HG03354 (cell line): ENCODE results near the gene LRRC4C.

Source experiments
- ATAC-seq: cut with Tn5 transposase; IDR thresholded peaks from one replicate; pipeline ENCODE4 v1.9.1; 2021; ENCODE audit warnings: mild to moderate bottlenecking; ENCODE audit not compliant: unreplicated experiment, poor library complexity, severe bottlenecking

The LRRC4C gene

DNA sequence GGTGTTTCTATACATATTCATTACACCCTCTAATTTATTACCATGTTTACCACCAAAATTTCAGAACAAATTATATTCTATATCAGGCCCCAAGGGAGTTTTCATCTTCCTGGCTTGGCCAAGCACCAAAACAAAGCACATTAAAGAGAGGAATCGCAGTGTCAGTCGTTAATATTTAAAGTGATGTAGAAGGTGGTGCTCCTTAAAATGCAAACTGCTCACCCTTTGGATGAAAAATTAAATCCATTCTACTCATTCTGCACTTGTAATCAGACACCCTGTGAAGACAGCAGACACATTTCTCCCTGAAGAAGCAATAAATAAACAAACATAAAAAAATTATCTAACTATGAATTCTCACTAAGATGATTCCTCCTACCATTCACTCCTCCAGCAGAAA lies 113.4 kb downstream of the LRRC4C start:
- ATAC-seq = no peak

DNA sequence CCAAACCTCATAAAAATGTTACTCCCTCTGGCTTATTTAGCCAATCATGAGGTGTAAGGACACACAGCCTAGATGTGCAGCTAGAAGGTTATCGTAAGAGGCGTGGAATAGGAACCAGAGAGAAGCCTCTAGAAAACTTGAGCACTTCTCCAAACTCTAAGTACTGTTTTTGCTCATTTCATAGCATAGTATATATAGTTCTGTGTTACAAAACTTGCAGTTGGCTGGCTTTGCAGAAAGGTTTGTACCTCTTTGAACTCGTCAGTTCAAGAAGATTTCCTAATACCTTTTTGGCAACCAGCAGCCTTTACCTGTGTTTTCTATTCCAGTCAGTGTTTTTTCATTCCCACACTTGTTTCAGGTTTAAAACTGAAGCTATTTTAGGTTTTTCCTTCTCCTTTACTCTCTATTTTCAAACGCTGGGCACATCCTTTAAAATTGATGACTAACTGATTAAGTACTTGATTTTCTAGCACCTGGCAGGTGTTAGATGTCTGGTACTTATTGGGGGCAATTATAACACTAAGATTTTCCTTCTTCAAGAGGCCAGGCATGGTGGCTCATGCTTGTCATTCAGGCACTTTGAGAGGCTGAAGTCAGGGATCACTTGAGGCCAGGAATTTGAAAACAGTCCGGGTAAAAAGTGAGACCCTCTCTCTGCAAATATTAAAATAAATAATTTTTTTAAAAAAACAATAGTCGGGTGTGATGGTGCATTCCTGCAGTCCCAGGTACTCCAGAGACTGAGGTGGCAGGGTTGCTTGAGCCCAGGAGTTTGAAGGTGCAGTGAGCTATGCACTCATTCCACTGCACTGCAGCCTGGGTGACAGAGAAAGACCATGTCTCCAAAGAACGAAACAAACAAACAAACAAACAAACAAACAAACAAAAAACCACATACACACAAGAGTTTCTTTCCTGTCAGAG lies 125.2 kb downstream of the LRRC4C start:
- ATAC-seq = no peak

DNA sequence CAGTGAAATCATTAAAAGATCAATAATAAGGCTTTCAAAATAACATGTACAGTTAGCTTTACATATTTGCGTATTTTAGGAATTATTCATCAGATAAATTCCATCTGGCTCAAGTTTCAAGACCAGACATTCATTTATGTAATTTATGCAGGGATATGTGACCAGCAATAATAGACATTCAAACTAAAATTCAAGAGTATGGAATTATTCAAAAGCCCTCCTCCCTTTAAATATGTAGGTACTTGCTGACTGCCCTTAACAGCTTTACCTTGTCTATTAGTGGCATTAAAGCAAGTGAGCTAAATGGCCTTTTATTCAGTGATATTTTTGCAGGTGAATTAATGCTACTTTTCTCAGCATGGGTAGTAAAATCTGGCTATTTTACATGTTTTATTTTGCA lies 126.1 kb downstream of the LRRC4C start:
- no peak for ATAC-seq

DNA sequence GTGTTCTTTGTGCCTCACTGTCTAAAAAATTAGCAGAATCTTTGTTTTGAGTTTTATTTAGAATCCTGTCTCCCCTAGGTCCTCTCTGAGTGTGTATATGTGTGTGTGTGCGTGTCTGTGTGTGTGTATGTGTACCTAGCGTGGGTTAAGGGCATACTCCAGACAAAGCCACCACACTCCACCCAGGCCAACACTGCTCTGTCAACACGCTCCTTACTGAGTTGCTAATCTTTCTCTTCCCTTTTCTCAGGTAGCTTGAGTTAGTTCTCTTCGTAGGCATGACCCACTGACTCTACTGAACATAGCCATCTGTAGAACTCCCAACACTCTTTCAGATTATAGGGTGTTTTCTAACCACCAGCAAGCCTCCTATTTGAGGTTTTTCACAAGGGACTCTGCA lies 131.1 kb downstream of the LRRC4C start:
- ATAC-seq = no peak

DNA sequence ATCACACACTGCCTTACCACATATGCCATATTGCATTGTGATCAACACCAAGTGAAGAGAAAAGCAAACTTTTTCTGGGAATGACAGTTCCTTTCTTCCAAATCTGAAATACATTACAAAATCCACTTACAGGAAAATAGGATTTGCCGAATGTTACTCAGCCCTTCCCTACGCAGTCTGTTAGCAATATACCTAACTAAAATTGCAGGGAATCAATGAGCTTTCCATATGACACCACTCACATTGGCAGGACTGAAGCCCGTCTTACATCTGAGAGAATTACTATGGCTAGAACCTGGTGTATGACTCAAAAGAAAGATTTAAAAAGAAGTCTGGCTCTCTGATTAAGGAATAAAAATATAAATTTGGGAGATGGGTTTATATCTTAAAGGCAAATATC lies 136.0 kb downstream of the LRRC4C start:
- no peak for ATAC-seq

DNA sequence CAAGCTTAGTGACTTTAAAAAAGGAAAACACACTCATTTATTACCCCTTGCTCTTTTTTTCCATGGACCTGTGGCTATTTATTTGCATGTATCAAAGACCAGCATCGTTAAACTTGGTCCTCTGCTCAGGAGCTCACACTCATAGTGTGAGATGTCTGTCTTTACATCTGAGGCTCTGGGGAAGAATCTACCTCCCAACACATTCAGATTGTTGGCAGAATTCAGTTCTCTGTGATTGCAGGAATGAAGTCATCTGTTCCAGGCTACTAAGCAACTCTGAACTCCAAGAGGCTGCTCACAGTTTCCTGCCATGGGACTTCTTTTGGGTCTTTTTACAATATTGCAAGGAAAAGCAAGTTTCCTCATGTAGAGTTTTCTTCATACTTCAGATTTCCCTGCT lies 138.8 kb downstream of the LRRC4C start:
- no peak for ATAC-seq

DNA sequence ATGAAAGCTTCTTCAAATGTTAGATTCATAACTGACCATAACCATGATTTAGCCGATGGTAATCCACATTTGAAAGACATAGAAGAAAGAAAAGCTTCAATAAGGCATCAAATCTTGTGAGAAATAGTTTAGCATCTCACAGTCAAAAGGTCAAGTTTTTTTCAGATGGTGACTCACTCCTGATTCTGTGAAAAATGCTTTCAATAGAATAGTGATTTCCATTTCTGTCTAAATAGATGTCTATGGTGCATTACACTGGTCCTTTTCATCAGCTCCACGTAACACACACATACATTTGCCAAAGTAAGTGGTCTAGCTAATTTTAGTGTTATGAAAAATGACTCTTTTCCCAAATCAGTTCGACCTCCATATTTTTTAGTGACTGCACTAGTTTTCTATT lies 139.2 kb downstream of the LRRC4C start:
- ATAC-seq = no peak

DNA sequence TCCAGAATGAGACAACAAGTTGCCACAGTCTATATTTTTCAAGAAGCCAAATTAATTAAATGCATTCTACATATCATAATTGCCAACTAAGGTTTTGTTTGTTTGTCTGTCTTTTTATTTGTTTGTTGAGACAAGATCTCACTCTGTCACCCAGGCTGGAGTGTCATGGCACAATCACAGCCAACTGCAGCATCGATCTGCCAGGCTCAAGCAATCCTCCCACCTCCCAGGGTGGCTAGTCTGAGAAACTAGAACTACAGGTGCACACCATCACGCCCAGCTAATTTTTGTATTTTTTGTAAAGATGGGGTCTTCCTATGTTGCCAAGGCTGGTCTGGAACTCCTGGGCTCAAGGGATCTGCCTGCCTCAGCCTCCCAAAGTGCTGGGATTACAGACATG lies 140.0 kb downstream of the LRRC4C start:
- ATAC-seq = no peak

DNA sequence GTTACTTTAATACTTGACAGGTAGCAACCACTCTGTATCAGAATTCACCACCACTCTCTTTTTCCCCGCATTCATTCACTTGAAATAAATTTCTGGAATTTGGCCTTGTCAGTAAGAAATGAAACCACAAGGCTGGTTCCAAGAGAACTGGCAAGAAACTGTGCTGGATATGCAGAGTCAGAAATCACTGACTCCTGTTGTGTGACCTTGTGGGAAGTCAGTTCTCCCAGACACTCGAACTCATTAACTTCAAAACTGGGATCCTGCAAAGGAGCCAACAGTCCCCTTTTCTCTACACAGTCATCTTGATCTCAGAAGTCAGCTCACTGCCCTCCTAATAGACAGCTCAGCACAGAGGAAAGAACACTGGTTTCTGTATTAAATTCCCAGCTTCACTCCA lies 142.7 kb downstream of the LRRC4C start:
- ATAC-seq = no peak

DNA sequence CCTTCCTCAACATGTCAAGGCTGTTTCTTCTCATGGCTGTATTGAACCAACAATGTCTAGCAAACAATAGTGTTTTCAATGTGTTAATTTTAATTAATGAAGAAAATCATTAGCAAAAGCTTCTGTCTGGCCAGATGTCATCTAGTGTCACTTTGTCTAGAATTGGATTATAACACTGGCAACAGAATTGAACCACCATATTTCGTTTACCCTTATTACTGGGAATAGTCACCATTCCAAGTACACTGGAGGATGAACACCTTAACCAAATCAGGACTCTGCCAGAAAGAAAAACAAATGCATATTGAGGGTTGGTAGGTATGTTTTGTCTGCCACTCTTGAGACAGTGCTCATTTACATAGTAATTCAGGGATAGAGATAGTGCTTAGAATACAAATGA lies 146.2 kb downstream of the LRRC4C start:
- ATAC-seq = no peak

DNA sequence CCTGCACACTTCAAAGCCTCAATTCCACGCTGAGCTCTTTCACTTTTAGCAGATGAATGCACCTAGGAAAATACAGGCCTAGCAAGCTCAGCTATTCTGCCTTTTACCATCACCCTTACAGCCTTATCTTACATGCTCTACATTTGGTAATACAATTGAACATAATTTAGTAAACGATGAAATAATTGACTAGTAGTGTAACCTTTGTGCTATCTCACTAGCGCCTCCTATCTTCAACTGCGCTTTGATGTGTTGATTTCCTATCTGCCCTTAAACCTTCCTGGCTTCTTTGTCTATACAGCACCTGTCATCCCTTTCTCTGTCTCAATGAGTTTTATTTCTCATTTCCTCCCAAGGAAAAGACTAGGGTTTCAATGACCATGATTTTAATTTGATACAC lies 149.7 kb downstream of the LRRC4C start:
- peak; percentile 12 for ATAC-seq

DNA sequence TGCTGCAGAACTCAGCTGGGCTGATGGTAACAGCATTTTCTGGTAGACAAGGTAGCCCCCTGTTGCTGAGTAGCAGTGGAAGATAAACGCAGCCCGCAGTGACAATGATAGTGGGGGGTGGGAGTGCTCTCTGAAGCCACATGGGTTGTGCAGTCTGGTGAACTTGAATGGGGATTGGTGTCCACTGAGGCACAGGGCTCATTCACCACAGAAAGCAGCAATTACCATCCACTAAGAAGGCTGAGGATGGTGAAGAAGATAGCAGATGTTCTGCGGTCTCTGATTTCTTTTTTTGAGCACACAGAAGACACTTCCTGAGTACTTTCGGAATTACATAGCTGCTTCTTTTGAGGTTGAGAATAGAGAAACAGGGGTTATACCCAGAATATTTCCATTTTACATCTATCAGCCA lies 150.3 kb downstream of the LRRC4C start:
- ATAC-seq = peak; percentile 64

DNA sequence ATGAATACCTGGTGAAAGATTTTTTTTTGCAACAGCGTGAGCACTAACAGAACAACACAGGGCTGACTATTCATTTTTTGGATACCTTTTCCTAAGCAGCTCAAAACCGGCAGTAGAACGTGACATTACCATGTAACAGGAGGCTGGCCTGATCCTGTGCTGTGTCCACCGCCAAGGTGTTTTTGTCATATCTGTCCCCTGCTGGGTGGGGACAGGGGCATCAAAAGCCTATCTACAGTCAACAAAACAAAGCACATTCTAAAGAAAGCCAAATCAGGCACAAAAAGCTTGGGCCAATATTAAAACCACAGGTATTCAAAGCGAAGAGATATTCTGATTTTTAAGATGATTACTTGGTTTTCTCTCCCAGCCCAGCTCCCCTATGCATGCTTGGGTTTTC lies 151.2 kb downstream of the LRRC4C start:
- no peak for ATAC-seq

DNA sequence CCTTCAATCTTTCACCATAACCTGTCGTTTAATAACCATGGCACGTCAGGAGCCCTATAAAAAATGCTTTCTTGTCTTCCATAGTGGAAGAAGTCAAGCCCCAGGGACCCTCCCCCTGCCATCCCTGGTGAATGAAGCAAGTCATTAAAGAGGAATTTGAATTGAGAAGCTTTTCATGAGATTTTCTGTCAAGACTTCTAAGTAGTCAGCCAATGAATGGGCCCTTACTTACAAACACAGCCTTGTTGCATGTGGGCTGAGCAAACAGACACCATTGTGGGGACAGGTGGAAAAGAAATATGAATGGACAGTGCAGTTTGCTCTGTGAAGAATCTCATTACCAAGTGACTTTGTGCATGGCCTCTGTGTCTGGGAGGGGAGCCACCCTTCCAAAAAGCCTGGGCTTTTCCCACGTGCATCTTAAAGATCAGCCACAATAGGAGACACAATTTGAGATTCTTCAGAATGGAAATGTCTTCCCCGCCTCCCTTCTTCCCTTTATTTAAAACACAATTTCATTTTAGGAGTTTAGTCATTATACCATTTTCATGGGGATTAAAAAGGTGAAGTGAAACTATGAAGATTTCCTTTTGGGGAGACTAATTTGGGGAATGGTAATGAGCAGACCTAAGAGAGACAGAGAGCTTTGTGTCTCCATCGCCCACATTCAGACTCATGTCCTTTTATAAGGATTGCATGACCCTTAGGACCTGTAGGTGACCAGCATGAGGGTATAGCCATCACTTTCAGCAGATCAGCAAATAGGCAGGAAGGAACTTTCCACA lies 152.0 kb downstream of the LRRC4C start:
- no peak for ATAC-seq

DNA sequence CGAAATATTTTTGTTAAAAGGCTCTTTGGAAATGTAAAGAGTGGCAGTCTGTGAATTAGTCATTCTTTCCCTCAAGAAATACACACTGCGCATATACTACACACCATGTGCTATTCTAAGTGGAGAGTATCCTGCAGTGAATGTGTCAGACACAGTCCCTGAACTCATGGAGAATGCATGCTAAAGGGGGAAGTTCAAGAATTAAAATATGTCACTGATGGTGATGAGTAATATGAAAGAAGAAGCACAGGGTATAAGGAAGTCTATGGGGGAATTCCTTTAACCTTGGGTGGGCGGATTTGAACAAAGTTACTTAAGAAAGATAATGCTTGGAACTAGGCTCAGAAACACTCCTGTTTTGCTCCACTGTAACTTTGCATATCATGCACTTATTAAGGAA lies 153.0 kb downstream of the LRRC4C start:
- no peak for ATAC-seq

DNA sequence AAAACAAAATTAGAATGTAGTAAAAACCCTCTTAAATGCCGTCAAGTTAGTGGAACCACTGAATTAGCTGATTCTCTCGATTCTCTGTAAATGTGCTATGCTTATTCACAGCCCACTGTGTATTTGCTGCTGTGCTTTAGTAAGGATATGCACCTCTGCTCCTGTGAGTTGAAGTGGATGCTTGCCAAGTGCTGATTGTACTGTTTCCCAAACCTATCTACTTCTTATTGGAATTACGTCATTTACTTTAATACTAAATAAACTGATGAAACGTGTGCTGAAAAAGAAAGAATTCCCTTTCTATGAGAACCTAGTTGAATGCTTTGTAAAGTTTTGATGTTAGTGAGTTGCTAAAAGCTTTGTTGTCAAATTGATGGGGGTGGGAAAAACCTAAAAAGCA lies 158.4 kb downstream of the LRRC4C start:
- ATAC-seq = no peak

DNA sequence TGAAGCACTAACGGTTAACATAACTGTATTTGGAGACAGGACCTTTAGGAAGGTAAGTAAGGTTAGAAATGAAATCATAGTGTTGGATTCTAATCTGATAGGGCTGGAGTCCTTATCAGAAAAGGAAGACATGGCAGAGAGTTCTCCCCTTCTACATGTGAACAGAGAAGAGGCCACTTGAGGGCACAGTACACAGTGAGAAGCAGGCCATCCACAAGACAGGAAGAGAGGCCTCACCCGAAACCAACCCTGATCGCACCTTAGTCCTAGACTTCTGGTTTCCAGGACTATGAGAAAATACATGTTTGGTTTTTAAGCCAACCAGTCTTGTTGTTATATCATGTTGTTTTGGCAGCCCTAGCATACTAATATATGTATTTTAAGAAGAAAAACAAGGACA lies 170.0 kb downstream of the LRRC4C start:
- no peak for ATAC-seq

DNA sequence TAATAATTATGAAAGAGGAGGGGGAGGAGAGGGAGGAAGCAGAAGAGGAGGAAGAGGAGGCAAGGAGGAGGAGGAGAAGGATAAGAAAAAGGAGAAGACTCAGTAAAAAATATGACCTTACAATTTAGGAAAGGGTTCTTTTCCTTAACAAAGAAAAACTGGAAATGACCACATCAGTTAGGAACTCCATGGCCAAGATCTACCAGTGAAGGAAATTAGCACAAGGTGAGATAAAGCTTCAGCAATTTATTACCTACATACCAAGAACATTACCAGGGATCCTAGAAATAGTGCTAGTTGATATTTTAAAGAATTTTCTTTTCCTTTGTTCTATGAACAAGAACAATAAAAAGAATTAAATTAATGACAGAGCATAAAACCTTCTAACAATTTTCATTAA lies 172.7 kb downstream of the LRRC4C start:
- no peak for ATAC-seq

DNA sequence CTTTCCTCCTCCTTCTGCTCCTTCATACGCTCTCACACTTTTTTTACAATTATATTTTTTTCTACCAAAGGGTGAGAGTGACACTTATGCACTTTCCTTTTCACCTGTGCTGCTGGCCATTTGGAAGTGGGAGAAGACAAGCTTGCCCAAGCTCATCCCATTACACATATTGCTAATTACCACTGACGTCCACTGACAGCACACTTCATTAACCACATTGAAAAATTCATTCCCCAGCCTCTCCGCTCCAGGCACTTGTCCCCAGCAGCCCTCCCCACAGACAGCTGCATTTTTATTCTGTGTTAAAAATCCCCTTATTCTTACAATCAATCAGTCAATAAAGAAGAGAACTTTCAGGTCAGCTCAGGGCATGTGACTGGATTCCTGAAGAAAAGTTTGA lies 175.1 kb downstream of the LRRC4C start:
- ATAC-seq = no peak

DNA sequence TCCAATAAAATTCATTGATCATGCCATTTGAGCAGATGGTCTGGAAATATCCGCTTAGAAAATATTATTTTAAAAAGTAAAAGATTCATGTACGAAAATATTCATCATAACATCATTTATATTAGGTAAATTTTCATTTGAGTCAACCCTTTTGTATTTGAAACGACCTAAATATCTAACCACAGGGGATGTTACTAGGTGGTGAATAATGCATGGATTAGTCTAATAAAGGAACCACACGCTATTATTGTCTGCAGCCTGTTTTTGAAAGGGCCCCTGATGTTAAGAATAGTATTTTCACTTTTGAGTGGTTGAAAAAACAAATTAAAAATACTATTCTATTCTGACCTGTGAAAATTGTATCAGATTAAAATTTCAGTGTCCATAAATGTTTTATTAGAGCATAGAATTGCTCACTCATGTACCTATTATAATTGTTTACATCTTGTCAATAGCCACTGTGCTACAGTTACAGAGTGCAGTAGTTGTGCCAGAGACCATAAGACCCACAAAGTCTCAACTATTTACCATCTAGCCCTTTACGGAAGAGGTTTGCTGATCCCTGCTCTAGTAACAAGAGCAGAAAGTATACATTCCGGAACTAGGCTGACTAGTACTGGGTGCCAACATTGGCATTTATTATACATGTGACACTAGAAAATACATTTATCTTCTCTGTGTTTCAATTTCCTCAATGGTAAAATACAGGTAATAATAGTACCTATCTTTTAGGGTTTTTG lies 176.1 kb downstream of the LRRC4C start:
- ATAC-seq = no peak
